Ovary (tissue), 9 donors: ENCODE measurements around the gene NUCB2. TPM values are rescaled to one million over a fixed set of nuclear protein-coding genes. Genes with fewer than 3 reads are reported as not detected.

Experiments used
- DNase-seq, 5 donors: peaks; one replicate each; pipeline ENCODE4 v3.0.0-alpha.2; 2019 to 2020
- H3K27ac ChIP-seq, 2 donors: fragments of 200-600 bp; one replicate each; pipeline versions ENCODE4 v1.5.1 to v1.8.0; 2019 to 2022
- H3K27me3 ChIP-seq: fragments of 200-600 bp; one replicate; pipeline ENCODE4 v1.8.0; 2022
- H3K36me3 ChIP-seq: fragments of 200-600 bp; sonication (generic); one replicate; pipeline ENCODE4 v1.5.1; 2019
- H3K4me1 ChIP-seq: one replicate; pipeline ENCODE4 v1.8.1; 2013; ENCODE audit warnings: mild to moderate bottlenecking, moderate library complexity; ENCODE audit not compliant: insufficient read depth
- H3K4me3 ChIP-seq: fragments of 200-600 bp; sonication (generic); one replicate; pipeline ENCODE4 v1.5.1; 2017
- H3K9me3 ChIP-seq, 2 donors: fragments of 200-600 bp in 1 of 2; sonication (generic) in 1 of 2; one replicate each; pipeline versions ENCODE4 v1.5.1 to v1.8.1; 2013 to 2019; ENCODE audit warnings: mild to moderate bottlenecking in 1 of 2, moderate library complexity in 1 of 2
- CTCF ChIP-seq, 3 donors: fragments of 450-650 bp in 2 of 3; fragments of 200-600 bp in 1 of 3; IDR thresholded peaks; one replicate each; pipeline versions ENCODE4 v1.5.1 to v1.8.0; 2016 to 2022; ENCODE audit warnings: antibody characterized with exemption in 3 of 3, mild to moderate bottlenecking in 1 of 3
- EP300 ChIP-seq: sonication (generic); formaldehyde crosslinking; IDR thresholded peaks from one replicate; pipeline ENCODE4 v1.6.1; 2017; ENCODE audit warnings: antibody characterized with exemption
- POLR2A ChIP-seq: fragments of 450-650 bp; IDR thresholded peaks from one replicate; pipeline ENCODE4 v1.6.1; 2017; ENCODE audit warnings: antibody characterized with exemption, mild to moderate bottlenecking, moderate library complexity
- WGBS, 3 donors: extraction: QIAGEN DNeasy Blood & Tissue Kit in 1 of 3; methylation state at CpG; one replicate each; pipeline versions ENCODE4 v1.1.5 to v1.1.7; 2013 to 2017; 5-methylcytosine and 5-hydroxymethylcytosine counted together
- intact Hi-C, 4 donors: fragments of 100-400 bp; cut with DNase I; formaldehyde crosslinking; loops; one replicate each; pipeline versions ENCODE4 v1.11.0 to v1.15.1; 2022 to 2023
- polyA plus RNA-seq, 2 donors: library from polyadenylated mRNA; stranded (reverse); fragments of 200-250 nt in 1 of 2; fragments of 350-450 nt in 1 of 2; fragmentation: Illumina TruSeq in 1 of 2; extraction: RNeasy Lipid Tissue Mini Kit (QIAGEN cat#74804) in 1 of 2; gene quantifications; one replicate each; pipeline ENCODE4 v1.2.3, GENCODE V29; 2013 to 2014
- total RNA-seq, 7 donors: library from RNA; depleted of rRNA in 2 of 7; stranded (reverse); fragments of >200 nt in 2 of 7; fragmentation: NEBNext Ultra II Directional in 3 of 7; extraction: Animal tissue kit (Norgen Biotek cat#: 25700) in 3 of 7; gene quantifications; one replicate each; pipeline versions ENCODE4 v1.1.0 to v1.2.4, GENCODE V29; 2016 to 2023
- donor health status: DM: no; HTN: no; CAD: no; lungs with moderate emphysema.
- donor health status: DM: no; HTN: no; CAD: no.
- donor health status: Bipolar disorder and iron deficiency.
- donor health status: DM: yes; HTN: yes; CAD: no.
- donor health status: DM: no; HTN: no; CAD: no.
- donor health status: DM: yes; HTN: yes; CAD: no.

Gene NUCB2
- total and polyA plus RNA-seq, 9 donors: 36.7 to 116 (median 86.1) TPM

- Histone ChIP-seq H3K4me3 (no peak overlapping the region), H3K9me3 (no peaks in the 10 kb centered on the region), H3K4me1 (no peaks in the 10 kb centered on the region), H3K27ac (no peak overlapping the region), H3K36me3 (no peaks in the 10 kb centered on the region), H3K27me3 (no peaks in the 10 kb centered on the region)
- TF ChIP-seq CTCF (IDR thresholded peaks at IDR 0.05) (no peak), POLR2A (no peak), EP300 (no peak)
- no peak for DNase-seq
- intact Hi-C loops: no loop called here
These were observed 25.8 kb upstream of the NUCB2 start for GRCh38 chr11:17250561-17251350.

DNA sequence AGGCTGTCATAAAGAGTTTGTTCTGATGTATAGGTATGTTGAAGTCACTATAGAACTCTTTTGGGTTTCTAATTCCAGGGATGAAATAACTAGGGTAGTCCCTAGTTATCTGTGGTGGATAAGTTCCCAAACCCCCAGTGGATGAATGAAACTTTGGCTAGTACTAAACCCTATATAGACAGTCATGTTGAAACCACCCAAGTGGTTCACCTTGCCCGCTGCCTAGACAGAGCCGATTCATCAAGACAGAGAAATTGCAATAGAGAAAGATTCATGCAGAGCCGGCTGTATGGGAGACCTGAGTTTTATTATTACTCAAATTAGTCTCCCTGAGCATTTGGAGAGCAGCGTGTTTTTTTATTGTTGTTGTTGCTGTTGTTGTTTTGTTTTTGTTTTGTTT, 23.8 kb upstream of the NUCB2 start:
- H3K27ac ChIP-seq: no peak overlapping the region
- TF ChIP-seq EP300 (no peak), POLR2A (no peak)
- no peaks in the 10 kb centered on the region for H3K27me3 ChIP-seq
- DNase-seq: no peak
- H3K36me3 ChIP-seq: no peaks in the 10 kb centered on the region
- WGBS, 3 donors: 71 to 84% (median 80%) methylated on average over 4 of the region's 4 CpGs
- no peak overlapping the region for H3K4me3 ChIP-seq
- no peaks in the 10 kb centered on the region for H3K9me3 ChIP-seq
- intact Hi-C loops: no loop called here
- peaks cover 2% of the 10 kb centered on the region for H3K4me1 ChIP-seq

DNA sequence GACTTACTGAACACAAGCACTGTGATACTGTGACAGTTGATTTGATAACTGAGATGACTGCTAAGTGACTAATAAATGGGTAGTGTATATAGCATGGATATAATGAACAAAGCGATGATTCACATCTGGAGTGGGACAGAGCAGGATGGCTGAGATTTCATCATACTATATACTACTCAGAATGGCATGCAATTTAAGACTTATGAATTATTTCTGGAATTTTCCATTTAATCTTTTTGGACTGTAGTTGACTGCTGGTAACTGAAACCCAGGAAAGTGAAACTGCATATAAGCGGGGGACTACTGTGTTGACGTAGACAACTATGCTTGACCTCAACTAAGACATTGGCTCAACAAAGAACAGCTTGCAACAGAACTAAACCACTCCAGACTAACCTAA, 20.0 kb upstream of the NUCB2 start:
- no peak for DNase-seq
- 51 to 65% (median 62%) methylated on average over 3 of the region's 3 CpGs for WGBS, 3 donors
- H3K27ac ChIP-seq: no peak overlapping the region
- no peak overlapping the region for H3K4me3 ChIP-seq
- TF ChIP-seq CTCF (IDR thresholded peaks at IDR 0.05): no peak
- no peak for TF ChIP-seq EP300
- TF ChIP-seq POLR2A: no peak
- no peaks in the 10 kb centered on the region for H3K27me3 ChIP-seq
- no peaks in the 10 kb centered on the region for H3K9me3 ChIP-seq
- H3K4me1 ChIP-seq: peaks cover 2% of the 10 kb centered on the region
- H3K36me3 ChIP-seq: no peaks in the 10 kb centered on the region
- intact Hi-C loops: no loop called here

DNA sequence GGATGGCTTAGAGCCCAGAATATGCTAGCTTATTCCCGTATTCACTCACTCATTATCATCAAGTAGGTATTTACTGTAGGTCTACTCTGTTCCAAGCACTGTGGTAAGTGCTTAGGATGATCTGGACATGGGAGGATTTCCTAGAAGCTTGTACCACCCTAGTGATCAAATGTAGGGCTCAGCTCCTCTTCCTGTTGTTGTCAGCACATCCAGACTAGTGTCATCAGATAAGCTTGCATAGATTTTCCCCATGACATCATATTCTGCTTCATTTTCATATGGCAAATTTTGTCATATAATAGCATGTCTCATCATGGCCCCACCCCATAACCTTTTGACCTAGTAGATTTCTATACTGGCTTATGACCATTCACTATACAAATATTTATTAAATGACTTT, 19.3 kb upstream of the NUCB2 start:
- WGBS, 3 donors: 43 to 63% (median 44%) methylated on average over 1 of the region's 1 CpG
- DNase-seq: no peak
- no peaks in the 10 kb centered on the region for H3K27me3 ChIP-seq
- peaks cover 2% of the 10 kb centered on the region for H3K4me1 ChIP-seq
- H3K27ac ChIP-seq: no peak overlapping the region
- H3K9me3 ChIP-seq: no peaks in the 10 kb centered on the region
- H3K36me3 ChIP-seq: no peaks in the 10 kb centered on the region
- H3K4me3 ChIP-seq: no peak overlapping the region
- intact Hi-C loops: no loop called here
- no peak for TF ChIP-seq CTCF (IDR thresholded peaks at IDR 0.05)
- no peak for TF ChIP-seq EP300
- no peak for TF ChIP-seq POLR2A

DNA sequence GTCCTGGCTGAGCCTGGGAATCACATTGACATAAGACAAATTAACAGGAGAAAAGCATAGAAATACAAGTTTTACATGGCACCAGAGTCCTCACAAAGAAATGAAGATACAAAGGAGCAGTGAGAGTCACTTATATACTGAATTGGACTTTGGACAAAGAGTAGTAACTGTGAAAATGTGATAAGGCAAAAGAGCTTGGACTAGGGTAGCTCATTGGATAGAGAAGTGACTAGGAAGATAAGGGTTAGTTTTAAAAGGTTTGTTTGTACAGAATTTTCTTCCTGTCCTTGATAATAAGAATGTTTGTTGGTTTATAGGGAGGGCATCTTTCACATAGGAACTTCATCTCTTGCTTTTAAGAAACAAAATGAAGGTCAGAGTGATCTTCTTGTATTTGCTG, 17.9 kb upstream of the NUCB2 start:
- no peak overlapping the region for H3K27ac ChIP-seq
- no peak for TF ChIP-seq POLR2A
- DNase-seq: no peak
- H3K27me3 ChIP-seq: no peaks in the 10 kb centered on the region
- no peak overlapping the region for H3K4me3 ChIP-seq
- H3K4me1 ChIP-seq: peaks cover 2% of the 10 kb centered on the region
- intact Hi-C loops: no loop called here
- H3K36me3 ChIP-seq: no peaks in the 10 kb centered on the region
- H3K9me3 ChIP-seq: no peaks in the 10 kb centered on the region
